HG03571 (cell line): ENCODE results near the gene SERAC1.
"Not testable (repeated sequence)": the region's sequence is repeated elsewhere in the genome, so short reads cannot be mapped to it uniquely, and the experiment has no call there.

ENCODE experiments used
- ATAC-seq: cut with Tn5 transposase; IDR thresholded peaks from one replicate; pipeline ENCODE4 v1.9.1; 2021; ENCODE audit not compliant: unreplicated experiment

SERAC1 gene

DNA sequence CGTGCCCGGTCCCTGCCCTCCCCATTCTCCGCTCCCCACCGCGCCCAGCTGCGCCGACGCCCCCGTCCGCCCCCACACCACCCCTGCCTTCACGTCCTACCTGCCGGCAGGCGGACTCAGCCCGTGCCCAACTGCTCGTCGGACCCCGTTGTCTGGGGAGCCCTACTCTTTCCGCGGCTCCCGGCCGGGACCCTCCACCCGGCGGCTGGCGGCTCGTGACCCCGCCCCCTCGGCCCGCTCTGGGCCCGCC is at the start of gene SERAC1:
Gene SERAC1, minus strand, starts transcription at position 223 of the 250 bp plus-strand sequence. CDS start 9,899 bp downstream, outside the sequence.
- peak; percentile 49 for ATAC-seq

GRCh38 chr6:158213925-158214674 is 46.0 kb upstream of the SERAC1 start:
- peak; percentile 93 for ATAC-seq

DNA sequence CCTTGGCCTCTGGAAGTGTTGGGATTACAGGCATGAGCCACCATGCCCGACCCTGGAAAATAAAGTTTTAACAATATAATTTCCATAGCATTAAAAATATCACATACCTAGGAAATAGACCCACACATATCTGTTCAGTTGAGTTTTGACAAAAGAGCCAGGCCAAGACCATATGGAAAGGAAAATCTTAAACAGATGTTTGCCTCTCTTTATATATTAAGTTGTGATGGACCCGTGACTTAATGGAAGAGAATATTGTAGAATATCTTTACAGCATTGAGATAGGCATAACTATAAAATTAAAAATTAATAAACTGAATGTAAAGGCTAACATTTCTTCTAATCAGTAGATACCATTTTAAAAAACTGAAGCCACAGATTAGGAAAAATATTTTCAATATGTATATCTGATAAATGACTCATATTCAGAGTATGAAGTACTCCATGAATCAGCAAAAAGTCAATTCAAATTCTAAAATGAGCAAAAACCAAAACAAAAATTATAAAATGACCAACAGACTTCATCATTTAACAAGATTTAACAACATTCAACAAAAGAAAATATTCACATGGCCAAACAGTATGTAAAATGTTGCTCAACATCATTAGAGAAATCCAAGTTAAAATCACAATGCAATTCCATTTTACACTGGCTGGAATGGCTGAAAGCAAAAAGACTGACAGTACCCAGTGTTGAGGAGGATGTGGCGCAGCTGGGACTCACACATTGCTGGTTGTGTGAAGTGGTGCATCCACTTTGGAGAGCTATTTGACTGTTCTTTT is 43.4 kb upstream of the SERAC1 start:
- ATAC-seq, result no peak

DNA sequence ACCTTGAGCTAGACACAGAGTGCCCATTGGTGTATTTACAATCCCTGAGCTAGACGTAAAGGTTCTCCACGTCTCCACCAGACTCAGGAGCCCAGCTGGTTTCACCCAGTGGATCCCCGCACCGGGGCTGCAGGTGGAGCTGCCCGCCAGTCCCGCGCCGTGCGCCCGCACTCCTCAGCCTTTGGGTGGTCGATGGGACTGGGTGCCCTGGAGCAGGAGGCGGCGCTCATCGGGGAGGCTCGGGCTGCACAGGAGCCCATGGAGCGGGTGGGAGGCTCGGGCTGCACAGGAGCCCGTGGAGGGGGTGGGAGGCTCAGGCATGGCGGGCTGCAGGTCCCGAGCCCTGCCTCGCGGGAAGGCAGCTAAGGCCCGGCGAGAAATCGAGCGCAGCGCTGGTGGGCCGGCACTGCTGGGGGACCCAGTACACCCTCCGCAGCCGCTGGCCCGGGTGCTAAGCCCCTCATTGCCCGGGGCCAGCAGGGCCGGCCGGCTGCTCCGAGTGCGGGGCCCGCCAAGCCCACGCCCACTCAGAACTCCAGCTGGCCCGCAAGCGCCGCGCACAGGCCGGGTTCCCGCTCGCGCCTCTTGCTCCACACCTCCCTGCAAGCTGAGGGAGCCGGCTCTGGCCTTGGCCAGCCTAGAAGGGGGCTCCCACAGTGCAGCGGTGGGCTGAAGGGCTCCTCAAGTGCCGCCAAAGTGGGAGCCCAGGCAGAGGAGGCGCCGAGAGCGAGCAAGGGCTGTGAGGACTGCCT is 41.7 kb upstream of the SERAC1 start:
- not testable (repeated sequence) for ATAC-seq

DNA sequence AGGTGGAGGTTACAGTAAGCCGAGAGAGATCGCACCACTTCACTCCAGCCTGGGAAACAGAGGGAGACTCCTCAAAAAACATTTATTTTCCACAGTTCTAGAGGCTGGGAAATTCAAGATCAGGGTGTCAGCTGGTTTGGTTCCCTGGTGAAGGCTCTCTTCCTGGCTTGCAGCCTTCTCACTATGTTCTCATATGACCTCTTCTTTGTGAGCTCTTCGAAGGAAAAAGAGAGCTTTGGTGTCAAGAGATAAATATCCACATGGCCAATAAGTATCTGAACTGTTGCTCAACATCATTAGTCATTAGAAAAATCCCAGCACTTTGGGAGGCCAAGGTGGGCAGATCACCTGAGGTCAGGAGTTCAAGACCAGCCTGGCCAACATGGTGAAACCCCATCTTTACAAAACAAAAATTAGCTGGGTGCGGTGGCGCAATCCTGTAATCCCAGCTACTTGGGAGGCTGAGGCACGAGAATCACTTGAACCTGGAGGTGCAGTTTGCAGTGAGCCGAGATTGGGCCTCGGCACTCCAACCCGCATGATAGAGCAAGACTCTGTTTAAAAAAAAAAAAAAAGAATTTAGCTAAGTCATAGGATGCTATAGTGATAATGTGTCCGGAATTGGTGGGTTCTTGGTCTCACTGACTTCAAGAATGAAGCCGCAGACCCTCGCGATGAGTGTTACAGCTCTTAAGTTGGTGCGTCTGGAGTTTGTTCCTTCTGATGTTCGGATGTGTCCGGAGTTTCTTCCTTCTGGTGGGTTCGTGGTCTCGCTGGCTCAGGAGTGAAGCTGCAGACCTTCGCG is 40.4 kb upstream of the SERAC1 start:
- ATAC-seq, result not testable (repeated sequence)

- peak; percentile 84 for ATAC-seq
These were observed 39.3 kb upstream of the SERAC1 start for GRCh38 chr6:158207422-158207788.

GRCh38 chr6:158206740-158207421 is 38.8 kb upstream of the SERAC1 start:
- ATAC-seq, result no peak

DNA sequence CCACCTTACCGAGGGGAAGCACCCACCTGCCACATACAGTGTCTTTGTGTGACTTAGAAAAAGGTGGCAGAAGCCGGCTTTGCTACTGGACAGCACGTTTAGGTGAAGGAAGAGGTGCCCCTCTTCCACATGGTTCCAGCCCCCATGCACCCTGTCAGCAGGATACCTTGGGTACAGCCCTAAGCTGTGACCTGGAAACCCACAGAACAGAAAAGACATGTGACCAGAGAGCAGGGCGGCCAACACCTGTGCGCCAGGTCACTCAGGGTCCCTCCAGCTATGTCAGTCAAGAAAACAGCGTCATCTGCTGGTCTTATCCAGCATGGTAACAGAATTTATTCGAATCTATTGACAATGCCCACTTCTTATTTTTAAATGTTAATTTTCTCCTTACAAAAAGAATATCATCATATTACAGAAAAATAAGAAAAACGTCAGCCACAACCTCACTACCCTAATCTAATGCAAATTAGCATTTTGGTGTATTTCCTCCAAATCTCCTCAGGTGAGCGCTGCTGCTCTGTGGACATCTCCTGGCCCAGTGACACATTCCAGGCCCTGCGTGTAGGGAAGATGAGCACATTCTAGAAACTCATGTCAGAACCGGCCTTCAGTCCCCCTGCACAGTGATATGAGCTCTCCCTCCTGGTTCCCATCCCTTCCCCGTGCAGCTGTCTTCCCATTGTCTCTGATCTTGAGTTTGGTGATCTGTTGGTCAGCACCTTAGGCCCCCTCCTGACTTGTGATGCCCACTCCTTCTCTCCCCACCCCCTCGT is 37.3 kb upstream of the SERAC1 start:
- ATAC-seq, result no peak

- ATAC-seq, result no peak
These were observed 30.4 kb upstream of the SERAC1 start for GRCh38 chr6:158198461-158198860.

DNA sequence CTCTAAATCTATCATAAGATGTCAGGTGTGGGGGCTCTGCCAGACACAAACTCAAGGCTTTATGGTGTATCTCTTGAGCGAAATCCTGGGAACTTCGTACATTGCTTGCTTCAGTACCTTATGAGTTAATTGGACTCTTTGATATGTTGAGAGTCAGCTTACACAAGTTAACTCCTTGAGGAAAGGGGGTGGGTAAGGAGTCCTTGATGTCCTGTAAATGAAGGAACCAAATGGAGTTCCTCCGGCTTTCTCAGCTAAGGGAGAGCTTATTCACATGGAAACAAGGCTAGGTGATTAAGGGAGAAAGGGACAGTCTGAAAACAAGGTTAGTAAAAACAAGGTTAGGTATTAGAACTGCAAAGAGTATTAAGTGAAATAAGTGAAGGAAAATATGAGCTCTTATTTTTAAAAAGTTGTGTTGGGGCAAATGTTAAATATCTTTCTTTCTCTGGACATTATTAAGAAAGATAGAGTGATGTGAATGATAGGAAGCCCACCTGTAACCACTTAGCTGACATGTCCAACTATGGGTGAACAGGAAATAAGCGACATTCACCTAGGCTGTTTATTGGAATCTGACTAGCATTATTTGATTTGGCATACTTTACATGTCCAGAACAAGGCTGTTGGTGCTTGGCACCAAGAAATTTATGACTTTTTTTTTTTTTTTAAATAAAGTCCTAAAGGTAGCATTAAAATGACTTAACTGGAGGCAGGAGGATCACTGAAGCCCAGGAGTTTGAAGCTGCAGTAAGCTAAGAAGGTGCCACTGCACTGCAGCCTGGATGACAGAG is 26.6 kb upstream of the SERAC1 start:
- ATAC-seq, result no peak

- ATAC-seq, result no peak
These were observed 23.7 kb upstream of the SERAC1 start for GRCh38 chr6:158191761-158192160.

- ATAC-seq, result no peak
These were observed 23.0 kb upstream of the SERAC1 start for GRCh38 chr6:158191032-158191431.

DNA sequence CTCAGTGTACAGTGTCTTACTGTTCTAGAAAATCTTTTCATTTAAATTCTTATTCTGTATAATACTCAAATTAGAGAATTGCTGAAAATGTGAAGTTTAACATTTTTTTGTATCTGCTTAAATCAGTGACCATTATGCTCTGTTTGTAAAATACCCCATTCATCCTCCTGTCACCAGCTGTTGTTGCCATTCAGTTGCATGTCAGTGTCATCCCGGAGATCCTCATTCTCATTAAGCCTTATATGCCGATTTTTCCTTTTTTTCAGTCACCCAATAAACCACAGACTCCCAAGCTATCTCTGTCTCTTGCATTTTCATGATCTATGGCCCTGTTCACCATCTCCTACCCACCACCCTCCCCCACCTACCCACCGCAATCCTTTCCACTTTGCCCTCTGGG is 20.5 kb upstream of the SERAC1 start:
- ATAC-seq, result no peak

DNA sequence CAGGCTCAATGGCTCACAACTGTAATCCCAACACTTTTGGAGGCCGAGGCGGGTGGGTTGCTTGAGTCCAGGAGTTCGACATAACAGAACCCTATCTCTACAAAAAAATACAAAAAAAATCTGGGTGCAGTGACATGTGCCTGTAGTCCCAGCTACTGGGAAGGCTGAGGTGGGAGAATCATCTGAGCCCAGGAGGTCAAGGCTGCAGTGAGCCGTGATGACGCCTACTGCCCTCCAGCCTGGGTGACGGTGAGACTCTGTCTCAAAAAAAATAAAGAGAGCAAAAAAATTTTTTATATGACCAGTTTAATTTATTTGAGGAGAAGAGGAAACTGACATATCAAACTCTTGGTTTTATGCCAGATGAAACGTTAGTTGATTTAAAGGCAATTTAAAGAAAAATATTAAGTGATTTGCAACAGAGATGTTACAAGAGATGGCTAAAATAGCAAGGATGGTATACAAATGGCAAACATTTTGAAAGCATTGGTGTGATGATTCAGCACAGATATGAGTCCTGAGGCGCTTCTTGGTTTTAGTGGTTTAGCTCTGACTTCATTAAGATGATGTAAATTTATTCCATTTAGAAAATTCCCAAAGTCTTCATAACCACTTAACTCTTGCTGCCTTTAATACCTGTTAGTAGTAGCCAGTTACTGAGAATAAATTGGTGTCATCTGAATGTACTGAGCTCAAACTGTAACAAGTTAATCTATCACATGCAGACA is 17.8 kb upstream of the SERAC1 start:
- no peak for ATAC-seq

DNA sequence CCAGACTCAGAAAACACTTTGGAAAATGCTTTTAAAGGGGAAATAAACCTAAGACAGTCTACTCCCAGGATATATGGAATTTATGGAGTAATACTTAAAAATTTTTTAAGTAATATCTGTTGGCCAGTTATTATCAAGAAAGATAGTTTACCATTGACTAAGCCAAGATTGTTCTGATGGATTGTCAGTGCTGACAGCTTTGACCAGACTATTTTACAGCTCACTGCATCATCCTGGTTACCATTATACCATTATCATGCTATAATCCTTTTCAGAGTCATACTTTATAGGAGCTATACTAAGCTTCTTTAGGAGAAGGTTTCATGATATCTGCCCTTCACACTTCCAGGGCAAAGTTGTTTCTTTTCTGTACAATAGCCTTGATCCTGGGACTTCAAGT is 16.5 kb upstream of the SERAC1 start:
- no peak for ATAC-seq

DNA sequence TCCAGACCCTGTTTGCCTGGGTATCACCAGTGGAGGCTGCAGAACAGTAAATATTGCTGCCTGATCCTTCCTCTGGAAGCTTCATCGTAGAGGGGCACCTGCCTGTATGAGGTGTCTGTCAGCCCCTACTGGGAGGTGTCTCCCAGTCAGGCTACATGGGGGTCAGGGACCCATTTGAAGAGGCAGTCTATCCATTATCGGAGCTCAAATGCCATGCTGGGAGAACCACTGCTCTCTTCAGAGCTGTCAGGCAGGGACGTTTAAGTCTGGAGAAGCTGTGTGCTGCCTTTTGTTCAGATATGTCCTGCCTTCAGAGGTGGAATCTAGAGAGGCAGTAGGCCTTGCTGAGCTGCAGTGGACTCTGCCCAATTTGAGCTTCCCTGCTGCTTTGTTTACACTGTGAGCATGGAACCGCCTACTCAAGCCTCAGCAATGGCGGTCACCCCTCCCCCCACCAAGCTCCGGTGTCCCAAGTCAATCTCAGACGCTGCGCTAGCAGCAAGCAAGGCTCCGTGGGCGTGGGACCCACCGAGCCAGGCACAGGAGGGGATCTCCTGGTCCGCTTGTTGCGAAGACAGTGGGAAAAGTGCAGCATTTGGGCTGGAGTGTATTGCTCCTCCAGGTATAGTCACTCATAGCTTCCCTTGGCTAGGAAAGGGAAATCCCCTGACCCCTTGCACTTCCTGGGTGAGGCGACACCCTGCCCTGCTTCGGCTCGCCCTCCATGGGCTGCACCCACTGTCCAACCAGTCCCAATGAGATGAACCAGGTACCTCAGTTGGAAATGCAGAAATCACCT is 15.3 kb upstream of the SERAC1 start:
- not testable (repeated sequence) for ATAC-seq

DNA sequence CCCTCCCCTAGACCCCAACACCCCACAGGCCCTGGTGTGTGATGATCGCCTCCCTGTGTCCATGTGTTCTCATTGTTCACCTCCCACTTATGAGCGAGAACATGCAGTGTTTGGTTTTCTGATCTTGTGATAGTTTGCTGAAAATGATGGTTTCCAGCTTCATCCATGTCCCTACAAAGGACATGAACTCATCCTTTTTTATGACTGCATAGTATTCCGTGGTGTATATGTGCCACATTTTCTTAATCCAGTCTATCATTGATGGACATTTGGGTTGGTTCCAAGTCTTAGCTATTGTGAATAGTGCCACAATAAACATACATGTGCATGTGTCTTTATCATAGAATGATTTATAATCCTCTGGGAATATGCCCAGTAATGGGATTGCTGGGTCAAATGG is 9.7 kb upstream of the SERAC1 start:
- ATAC-seq, result not testable (repeated sequence)

DNA sequence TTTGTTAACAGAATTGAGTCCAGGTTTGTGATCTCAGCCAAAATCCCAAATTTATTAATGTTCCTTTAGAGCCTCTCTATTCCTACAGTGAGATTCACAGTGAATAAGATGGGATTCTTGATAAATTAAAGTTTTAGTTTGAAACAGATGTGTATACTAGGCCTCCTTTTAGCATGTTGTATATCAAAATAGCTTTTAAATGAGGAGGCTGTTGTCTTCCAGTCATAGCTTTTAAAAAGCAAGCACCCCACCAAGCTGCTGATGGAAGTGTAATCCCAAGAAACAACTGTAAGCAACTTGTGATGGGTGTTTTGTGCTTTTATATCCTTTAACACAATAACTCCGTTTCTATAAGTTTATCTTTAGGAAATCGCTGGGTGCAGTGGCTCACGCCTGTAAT is 7.0 kb upstream of the SERAC1 start:
- no peak for ATAC-seq
